ENCODE results near the gene BTNL9. TPM values are rescaled to one million over a fixed set of nuclear protein-coding genes. Genes with fewer than 3 reads are reported as not detected.

Gene BTNL9
- total RNA-seq, 4 donors from 2014 or later, result 2.5 to 96.5 (median 15.4) TPM

DNA sequence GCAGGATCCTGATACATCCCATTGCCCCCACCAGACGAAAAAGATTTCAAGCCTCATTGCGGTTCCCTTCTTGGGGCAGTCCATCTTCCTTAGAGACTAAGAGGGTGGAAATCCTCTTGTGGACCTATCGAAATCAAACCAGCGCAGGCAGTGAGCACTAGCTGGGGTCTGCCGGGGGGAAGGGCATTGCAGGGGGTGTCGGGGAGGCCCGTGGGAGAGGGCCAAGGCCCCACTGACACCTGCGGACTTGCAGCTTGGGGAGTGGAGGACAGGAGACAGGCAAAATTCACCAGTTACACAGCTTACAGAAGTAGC lies 522 bp downstream of the BTNL9 start:
- no peaks in the 10 kb centered on the region for H3K9me3 ChIP-seq
- WGBS, 2 donors (ENCODE audit: low coverage in 1 of 2), result 76% methylated on average over 8 of the region's 8 CpGs; no CpG with 5 or more reads in 1 of the 2 donors
- no peak overlapping the region for H3K4me3 ChIP-seq
- TF ChIP-seq POLR2AphosphoS5 (IDR thresholded peaks at IDR 0.05), result no peak
- no peak for TF ChIP-seq EP300 (IDR thresholded peaks at IDR 0.05; ENCODE audit: low read depth)
- TF ChIP-seq, protein P1, sequence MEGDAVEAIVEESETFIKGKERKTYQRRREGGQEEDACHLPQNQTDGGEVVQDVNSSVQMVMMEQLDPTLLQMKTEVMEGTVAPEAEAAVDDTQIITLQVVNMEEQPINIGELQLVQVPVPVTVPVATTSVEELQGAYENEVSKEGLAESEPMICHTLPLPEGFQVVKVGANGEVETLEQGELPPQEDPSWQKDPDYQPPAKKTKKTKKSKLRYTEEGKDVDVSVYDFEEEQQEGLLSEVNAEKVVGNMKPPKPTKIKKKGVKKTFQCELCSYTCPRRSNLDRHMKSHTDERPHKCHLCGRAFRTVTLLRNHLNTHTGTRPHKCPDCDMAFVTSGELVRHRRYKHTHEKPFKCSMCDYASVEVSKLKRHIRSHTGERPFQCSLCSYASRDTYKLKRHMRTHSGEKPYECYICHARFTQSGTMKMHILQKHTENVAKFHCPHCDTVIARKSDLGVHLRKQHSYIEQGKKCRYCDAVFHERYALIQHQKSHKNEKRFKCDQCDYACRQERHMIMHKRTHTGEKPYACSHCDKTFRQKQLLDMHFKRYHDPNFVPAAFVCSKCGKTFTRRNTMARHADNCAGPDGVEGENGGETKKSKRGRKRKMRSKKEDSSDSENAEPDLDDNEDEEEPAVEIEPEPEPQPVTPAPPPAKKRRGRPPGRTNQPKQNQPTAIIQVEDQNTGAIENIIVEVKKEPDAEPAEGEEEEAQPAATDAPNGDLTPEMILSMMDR (IDR thresholded peaks at IDR 0.05), result no peak
- no peak for TF ChIP-seq POLR2A (IDR thresholded peaks at IDR 0.05)
- in situ Hi-C loops (cut with MboI; ENCODE audit: low pct_ligation_motif_present in 1 of 4, low pct_unique_long_range_greater_than_20kb in 1 of 4, low sequenced_read_pairs in 3 of 4), result no loop called here
- no peaks in the 10 kb centered on the region for H3K36me3 ChIP-seq
- DNase-seq, result no peak
- intact Hi-C loops (cut with DNase I; ENCODE audit: low total_unique reads), result no loop called here
- H3K4me1 ChIP-seq, result no peaks in the 10 kb centered on the region
- peaks cover 33% of the 10 kb centered on the region for H3K27me3 ChIP-seq
- H3K27ac ChIP-seq, result no peak overlapping the region

DNA sequence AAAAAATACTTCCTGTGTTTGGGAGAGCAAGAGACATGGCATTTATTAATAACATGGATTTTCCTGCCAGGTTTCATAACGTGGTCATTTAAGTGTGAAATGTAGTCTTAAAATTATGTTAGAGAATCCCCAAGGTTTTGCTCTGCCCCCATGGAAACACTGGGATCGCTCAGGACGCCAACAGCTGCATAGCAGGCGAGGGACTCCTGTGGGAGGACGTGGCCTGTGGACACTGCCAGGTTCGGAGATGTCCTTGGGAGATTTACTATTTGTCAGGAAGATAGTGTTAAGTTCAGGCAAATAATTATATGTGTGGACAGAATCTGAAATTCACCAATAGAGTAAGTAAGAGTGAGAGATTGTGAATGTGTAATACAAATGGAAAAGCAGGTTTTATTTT lies 977 bp downstream of the BTNL9 start:
- DNase-seq, result no peak
- Histone ChIP-seq H3K27ac (no peak overlapping the region), H3K4me1 (no peaks in the 10 kb centered on the region), H3K4me3 (no peak overlapping the region), H3K9me3 (no peaks in the 10 kb centered on the region), H3K27me3 (peaks cover 33% of the 10 kb centered on the region), H3K36me3 (no peaks in the 10 kb centered on the region)
- intact Hi-C loops (cut with DNase I; ENCODE audit: low total_unique reads), result no loop called here
- in situ Hi-C loops (cut with MboI; ENCODE audit: low pct_ligation_motif_present in 1 of 4, low pct_unique_long_range_greater_than_20kb in 1 of 4, low sequenced_read_pairs in 3 of 4), result no loop called here
- TF ChIP-seq POLR2A (IDR thresholded peaks at IDR 0.05) (no peak), EP300 (IDR thresholded peaks at IDR 0.05; ENCODE audit: low read depth) (no peak), POLR2AphosphoS5 (IDR thresholded peaks at IDR 0.05) (no peak)
- TF ChIP-seq, protein P1 (IDR thresholded peaks at IDR 0.05), result no peak
- WGBS, 2 donors (ENCODE audit: low coverage in 1 of 2), result 43 to 47% methylated on average over 5 to 6 of the region's 6 CpGs

DNA sequence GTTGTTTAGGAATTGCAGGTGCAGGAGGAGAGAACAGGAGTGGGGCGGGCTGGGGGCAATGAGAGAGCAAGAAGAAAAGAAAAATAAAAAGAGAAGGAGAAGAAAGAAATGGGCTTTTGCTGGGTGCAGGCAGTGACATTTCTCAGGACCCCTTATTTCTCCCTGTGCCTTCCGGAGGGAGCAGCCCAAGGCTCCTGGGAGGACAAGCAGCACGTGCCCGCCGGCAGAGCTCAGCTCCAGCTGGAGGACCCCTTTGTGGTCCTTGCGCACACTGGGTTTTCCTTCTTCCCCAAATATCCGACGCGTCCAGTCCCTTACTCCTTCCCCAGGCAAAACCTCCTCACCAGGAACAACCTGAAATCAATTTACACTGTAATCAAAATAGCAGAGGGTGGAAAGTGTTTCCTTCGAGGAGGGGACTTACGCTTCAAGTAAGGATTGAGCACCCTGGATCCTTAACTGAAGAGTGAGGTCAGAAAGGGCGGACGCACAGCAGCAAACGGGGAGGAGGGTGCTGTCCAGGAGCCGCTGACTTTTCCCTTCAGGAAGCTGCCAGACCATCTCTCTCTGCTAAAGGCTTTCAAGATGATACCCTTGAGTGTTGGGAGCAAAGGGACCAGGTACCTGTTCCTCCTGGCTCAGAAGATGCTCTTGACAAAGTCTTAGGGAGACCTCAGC lies 2.1 kb downstream of the BTNL9 start:
- 72 to 81% methylated on average over 8 to 15 of the region's 15 CpGs for WGBS, 2 donors (ENCODE audit: low coverage in 1 of 2)
- Histone ChIP-seq H3K27ac (no peak overlapping the region), H3K27me3 (peaks cover 44% of the 10 kb centered on the region), H3K4me3 (no peak overlapping the region), H3K9me3 (no peaks in the 10 kb centered on the region), H3K4me1 (no peaks in the 10 kb centered on the region), H3K36me3 (no peaks in the 10 kb centered on the region)
- DNase-seq, result no peak
- in situ Hi-C loops (cut with MboI; ENCODE audit: low pct_ligation_motif_present in 1 of 4, low pct_unique_long_range_greater_than_20kb in 1 of 4, low sequenced_read_pairs in 3 of 4) (no loop called here), intact Hi-C loops (cut with DNase I; ENCODE audit: low total_unique reads) (no loop called here)
- TF ChIP-seq, protein P1 (IDR thresholded peaks at IDR 0.05), result no peak
- TF ChIP-seq POLR2A (IDR thresholded peaks at IDR 0.05) (no peak), EP300 (IDR thresholded peaks at IDR 0.05; ENCODE audit: low read depth) (no peak)

DNA sequence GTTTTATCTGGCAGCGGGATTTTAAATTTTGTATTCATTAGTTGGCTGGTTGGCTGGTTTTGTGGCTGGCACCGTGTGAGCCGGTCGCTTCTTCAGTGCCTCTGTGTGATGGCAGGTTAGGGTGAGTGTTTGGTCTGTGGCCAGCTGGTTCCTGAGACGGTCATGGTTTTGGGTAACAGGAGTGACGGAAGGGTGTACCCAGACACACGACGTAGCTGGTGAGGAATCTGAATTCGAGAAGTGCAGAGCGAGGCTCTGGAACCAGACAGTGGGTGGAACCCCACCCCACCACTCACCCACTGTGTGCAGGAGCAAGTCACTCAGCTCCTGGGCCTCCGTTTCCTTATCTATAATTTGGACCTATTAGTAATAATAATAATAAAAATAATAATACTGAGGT lies 2.7 kb downstream of the BTNL9 start:
- intact Hi-C loops (cut with DNase I; ENCODE audit: low total_unique reads), result no loop called here
- Histone ChIP-seq H3K9me3 (no peaks in the 10 kb centered on the region), H3K27ac (no peak overlapping the region), H3K4me1 (no peaks in the 10 kb centered on the region), H3K27me3 (peaks cover 49% of the 10 kb centered on the region), H3K4me3 (no peak overlapping the region), H3K36me3 (no peaks in the 10 kb centered on the region)
- WGBS, 2 donors (ENCODE audit: low coverage in 1 of 2), result 75 to 84% methylated on average over 11 of the region's 11 CpGs
- DNase-seq, result no peak
- TF ChIP-seq, protein P1 (IDR thresholded peaks at IDR 0.05), result no peak
- TF ChIP-seq POLR2A (IDR thresholded peaks at IDR 0.05), result no peak
- no peak for TF ChIP-seq EP300 (IDR thresholded peaks at IDR 0.05; ENCODE audit: low read depth)
- no peak for TF ChIP-seq POLR2AphosphoS5 (IDR thresholded peaks at IDR 0.05)
- in situ Hi-C loops (cut with MboI; ENCODE audit: low pct_ligation_motif_present in 1 of 4, low pct_unique_long_range_greater_than_20kb in 1 of 4, low sequenced_read_pairs in 3 of 4), result no loop called here

Data from transverse colon (tissue), 4 donors.